HG02678 (cell line): ENCODE results near the gene KRTAP5-6.

Experiments used
- ATAC-seq: cut with Tn5 transposase; IDR thresholded peaks from one replicate; pipeline ENCODE4 v1.9.1; 2021; ENCODE audit warnings: mild to moderate bottlenecking, moderate library complexity; ENCODE audit not compliant: unreplicated experiment

Gene KRTAP5-6

DNA sequence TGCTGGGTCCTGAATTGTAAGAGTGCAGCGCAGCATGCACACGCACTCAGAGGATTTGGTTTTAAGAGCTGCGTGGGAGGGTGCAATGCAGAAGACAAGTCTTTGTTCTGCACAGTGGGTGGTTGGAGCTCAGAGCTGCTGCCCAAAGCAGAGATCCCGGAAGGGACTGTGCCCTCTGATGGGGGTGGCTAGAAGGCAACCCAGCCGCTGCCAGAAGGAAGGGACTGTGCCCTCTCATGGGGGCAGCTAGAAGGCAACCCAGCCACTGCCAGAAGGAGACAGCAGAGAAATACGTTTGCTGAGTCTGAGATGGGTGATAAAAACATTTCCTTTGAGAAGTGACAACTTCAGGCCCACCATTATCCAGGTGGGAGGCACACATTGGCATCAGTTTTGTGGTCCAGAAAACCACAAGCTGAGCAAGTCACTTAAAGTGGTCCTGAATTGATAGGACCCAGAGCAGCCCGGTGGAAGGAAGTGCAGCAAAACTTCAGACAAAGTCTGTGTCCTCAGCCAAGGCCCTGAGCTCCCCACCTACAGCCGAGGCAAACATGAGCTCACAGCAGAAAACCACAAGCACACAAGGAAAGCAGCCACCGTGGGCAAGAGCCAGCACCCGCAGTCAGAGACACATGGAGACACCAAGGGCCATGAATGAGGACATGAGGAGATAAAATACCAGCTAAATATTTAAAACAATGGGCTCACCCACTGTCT lies 4.3 kb downstream of the KRTAP5-6 start:
- ATAC-seq: no peak

DNA sequence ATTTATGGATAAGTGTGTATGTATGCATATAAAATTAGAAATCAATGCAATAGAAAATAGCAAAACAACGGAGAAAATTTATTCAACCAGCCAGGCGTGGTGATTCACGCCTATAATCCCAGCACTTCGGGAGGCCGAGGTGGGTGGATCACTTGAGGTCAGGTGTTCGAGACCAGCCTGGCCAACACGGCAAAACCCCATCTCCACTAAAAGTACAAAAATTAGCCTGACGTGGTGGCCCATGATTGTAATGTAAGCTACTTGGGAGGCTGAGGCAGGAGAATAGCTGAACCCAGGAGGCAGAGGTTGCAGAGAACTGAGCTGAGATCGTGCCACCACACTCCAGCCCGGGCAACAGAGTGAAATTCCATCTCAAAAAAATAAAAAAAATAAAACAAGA lies 5.5 kb downstream of the KRTAP5-6 start:
- no peak for ATAC-seq

DNA sequence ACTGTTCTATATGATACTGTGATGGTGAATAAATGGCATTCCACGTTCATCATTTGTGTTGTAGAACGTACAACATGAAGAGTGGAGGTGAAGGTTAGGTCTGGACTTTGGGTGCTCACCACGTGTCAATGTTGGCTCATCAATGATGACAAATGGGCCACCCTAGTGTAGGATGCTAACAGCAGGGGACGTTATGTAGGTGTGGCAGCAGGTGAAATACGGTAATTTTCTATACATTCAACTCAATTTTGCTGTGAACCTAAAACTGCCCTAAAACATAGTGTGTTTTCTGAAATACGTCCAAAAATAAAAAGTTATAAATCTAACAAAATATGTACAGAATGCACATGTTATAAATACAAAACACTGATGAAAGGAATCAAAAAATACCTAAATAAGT lies 6.2 kb downstream of the KRTAP5-6 start:
- ATAC-seq: no peak

DNA sequence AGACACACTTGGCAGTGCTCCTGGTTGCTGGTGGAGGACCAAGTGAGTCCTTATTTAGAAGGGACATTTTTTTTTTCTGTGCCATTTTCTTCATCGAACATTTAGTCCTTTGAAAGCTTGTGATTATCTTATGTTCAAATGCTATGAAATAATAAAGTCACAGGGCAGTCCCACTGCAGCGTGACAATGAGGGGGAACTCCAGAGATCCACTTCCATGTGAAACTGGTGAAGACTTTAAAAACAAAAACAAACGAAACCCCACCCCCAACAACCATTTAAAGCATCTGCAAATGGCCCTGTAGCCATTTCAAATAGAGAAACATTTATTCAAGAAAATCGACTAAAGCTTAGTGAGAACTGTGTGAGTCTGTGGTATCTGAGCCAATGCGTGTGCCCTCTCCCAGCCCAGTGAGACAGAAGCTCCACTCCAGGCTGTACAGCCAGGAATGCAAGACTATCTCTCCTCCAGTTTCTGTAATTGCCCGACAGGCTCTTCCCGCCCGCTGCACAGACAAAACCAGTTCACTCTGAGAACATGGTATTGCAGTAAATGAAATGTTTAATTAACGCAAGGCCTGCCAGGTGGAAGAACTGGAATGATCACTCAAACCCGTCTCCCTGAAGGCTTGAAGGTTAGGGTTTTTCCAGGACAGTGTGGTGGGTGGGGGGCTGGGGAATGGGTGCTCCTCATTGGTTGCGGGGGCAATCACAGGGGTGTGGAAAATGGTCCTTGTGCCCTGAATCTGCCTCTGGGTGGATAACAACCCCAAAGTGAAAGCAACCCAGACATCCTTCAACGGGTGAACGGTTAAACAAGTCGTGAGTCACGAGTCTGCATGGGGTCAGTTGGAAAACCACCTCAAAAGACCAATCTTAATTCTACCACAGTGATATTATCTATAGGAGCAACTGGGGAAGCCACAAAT lies 8.4 kb downstream of the KRTAP5-6 start:
- no peak for ATAC-seq

DNA sequence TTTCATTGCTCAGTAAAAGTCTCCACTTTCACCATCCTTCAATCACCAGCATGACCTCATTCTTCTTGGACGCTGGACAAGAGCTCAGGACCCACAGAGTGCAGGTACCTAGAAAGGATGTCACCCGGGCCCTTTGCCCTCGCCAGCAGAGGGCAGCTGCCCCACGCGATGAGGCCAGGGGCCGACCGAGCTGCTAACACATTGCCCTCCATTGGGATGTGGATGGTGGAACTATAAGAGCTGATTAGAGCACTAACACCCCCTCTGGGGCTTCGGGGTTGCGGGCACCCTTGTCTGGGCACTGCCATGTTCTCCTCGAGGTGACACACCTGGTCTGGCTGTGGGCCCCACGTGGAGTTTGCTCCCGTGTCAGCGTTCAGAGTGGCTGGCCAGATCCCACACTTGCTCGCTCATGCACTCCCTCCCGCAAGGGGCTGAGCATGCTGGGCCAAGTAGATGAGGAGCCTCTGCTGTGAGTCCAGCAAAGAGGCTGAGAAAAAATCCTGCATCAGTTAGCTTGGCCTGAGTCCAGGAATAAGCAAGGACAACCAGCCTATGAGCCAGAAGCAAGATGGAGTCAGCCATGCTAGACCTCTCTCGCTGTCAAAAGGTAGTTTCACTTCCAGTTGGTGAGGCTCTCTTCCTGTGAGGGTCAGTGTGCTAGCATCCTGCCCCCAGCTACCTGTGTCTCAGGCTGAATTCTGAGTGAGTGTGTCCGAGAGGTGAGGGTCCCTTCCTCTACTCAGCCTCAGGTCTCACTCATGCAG lies 9.8 kb downstream of the KRTAP5-6 start:
- no peak for ATAC-seq

DNA sequence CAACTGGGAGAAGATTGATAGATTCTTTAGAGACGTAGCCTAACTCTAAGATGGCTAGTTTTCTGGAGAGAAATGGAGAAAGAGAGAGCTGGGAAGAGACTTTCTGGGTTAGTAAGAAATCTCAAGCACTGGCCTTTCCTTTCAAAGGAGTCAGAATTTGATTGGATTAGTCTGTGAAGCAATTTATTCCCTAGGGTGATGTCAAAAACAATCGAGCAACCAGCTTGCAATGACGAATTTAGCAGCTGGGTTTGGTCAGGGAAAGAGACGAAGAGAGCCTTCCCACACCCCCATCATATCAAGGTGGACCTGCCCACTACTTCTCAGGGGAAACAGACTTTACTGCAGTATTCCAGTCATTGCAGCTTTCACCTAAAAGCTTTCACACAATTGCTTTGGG lies 10.8 kb downstream of the KRTAP5-6 start:
- ATAC-seq: no peak

DNA sequence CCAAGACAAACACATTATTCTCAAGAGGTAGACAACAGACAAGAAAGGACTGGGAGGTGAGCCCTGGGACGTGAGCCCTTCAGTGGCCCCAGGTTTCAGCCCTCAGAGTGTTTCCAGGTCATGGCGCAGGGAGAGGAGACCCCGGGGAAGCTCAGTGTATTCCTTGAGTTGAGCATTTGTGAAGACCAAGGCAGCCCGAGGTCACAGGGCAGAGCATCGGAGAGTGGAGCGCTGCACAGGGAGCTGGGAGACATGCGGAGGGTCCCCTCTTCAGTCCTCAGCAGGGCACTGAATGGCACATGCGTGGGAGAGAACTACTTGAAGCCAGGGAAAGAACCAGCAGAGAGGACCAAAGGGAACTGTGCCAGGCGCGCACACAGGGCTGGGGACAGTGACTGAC lies 11.7 kb downstream of the KRTAP5-6 start:
- ATAC-seq: no peak

DNA sequence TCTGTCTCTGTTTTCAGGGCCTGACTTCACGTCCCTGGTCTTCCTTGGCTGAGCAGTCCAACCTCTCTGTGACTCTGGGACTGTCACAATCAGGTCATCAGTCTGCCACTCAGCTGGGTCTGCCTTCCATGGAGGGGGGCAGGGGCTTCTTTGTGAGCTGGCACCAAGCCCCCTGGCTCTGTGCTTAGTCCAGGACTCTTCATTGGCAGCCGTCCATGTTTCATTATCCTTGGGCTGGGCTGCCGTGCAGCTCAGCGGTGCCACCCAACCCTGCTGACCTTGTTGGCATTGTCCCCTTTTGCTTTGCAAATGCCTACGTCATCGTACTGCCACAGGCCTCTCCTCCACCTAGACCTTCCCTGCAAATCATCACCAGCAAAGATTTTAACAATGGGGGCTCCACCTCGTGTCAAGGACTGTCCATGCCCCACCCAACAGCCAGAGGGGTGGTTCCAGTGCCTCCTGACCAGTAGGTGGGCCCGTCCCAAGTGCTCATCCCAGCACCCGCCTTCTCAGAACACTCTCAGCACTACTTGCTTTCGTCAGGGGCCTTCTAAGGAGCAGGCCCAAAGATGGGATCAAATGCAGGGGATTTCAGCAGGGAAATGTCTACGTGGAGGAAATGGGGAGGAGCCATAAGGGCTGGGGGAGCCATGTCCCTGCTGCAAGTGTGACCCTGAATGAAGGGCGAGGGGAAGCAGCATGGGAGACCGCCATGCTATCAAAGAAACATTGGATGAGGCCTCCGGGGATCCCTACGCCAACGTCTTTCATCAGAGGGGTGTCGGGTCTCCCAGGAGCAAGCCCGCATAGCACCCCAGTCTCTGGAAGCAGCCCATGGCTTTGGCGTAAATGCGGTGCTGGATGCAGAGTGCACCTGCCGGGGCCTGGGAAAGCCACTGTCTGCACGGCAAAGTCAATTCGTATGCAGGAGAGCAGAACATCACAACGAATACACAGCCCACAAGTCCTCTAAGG lies 18.2 kb downstream of the KRTAP5-6 start:
- no peak for ATAC-seq

DNA sequence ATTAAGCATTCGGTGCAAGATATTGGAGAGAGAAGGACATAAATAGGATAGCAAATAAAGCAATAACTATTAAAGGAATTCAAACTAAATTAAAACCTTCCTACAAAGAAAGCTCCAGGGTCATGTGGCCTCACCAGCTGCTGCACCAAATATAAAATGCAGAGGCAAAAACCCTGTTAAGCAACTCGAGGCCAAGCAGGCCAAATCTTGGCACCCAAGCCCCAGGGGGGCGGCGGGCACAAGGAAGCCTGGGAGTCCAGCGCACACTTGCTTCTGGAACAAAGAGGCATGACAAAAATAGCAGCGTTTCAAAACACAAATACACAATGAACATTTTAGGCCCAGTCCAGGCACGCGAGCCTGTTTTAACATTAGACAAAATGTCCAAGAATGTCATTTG lies 20.8 kb downstream of the KRTAP5-6 start:
- ATAC-seq: no peak

DNA sequence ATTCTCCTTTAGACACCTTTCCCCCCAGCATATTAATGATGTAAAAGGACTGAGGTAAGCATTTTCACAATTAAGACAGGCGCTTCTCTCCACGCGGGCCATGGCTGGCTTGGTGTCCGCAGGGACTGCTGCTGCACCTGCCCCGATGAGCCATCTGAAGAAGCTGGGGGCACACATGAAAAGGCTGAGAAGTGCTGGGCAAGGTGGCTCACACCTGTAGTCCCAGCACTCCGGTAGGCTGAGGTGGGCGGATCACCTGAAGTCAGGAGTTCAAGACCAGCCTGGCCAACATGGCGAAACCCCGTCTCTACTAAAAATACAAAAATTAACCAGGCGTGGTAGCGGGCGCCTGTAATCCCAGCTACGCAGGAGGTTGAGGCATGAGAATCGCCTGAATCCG lies 21.3 kb downstream of the KRTAP5-6 start:
- no peak for ATAC-seq

DNA sequence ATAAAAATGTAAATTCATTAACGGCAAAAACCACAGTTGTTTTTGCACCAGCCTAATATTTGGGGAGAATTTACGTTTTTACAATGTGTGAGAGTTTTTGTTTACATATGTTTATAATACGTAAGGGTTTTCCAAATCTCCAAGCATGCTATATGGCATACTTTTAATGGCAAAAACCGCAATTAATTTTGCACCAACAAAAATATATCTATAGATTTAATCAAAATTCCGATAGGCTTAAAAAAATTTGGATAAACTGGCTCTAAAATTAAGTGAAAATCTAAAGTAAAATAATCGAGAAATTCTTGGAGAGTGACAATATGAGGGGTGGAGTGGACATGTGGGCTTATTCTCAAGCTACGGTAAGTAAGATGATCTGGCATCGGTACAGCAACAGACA lies 22.8 kb downstream of the KRTAP5-6 start:
- ATAC-seq: no peak

DNA sequence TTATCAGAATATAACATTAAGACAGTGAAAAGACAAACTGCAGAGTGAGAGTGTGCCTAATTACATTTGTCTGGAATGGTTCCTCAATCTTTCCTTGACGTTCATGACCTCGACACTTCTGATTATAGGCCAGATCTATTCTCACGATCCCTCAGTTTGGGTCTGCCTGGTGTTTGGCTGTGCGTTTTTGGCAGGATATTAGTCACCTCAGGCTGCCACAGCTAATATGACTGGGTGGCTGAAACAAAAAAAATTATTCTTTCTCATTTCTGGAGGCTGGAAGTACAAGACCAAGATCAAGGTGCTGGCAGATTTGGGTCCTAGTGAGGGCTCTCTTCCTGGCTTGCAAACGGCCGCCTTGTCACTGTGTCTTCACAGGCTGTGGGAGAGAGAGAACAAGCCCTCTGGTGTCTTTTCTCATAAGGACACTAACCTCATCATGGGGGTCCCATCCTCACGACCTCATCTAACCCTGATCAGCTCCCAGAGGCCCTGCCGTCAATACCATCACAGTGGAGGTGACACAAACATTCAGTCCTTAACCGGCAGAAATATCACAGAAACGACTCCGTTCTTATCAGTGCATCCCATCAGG lies 30.2 kb downstream of the KRTAP5-6 start:
- ATAC-seq: no peak

DNA sequence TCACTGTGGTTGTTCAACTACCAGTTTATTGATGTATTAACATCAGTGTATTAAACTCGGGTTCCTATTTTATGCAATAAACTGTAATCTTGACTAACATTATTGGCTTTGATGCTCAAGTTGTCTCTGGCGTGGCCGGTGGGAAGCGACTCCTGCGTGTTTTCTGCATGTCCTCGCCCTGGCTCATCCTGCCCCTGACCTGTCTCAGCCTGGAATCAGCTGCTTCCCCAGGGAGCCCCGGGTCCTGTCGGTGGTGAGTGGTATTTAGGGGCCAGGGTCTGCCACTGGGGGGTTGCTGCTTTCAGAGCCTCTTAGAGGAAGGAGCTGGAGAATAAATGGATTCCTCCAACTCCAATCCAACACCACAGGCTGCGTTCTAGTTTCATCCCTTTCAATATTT lies 30.9 kb downstream of the KRTAP5-6 start:
- ATAC-seq: no peak

DNA sequence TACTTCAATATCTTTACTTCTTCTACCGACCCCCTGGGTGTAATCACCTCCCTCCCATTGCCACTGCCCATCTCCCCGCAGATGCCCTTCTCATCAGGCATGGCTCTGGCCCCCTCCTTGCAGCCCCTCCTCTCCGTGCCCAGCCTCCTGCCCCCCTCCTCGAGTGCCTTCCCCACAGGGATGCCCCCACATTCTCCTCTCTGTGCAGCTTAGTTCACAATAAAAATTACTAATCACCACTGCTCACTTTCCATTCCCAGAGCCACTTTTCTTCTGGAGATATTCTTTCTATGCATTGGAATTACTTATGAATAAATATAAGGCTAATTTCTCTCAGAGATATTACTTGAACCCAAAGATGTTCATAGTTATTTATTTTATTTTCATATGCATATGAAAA lies 31.3 kb downstream of the KRTAP5-6 start:
- ATAC-seq: no peak

DNA sequence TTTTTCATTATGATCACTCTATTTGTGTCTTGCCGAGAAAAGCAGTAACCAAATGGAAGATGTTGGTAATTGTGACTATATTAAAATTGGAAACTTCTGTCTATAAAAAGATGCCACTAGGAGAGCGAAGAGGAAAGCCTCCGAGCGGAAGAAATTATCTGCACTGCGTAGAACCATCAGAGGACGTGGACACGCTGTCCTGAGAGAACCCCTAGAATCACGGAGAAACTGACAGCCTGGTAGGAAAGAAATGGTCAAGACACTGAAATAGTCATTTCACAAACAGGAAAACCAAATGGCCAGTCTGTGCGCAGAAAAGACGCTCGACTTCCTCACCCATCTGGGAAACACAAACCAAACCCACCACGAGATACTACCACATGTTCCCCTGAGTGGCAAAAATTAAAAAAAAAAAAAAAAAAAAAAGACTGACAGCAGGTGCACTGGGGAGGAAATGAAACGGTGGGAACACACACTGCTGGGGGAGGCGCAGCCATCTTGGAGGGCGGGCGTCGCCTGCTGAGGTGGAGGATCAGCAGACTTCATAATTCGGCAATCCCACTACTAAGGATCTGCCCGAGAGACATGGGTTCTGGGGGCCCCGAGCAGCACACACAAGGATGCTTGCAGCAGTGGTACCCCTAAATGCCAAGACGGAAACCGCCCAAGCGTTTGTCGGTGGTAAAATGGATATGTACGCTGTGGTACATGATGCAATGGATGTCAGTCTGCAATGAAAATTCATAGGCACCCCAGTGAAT lies 32.1 kb downstream of the KRTAP5-6 start:
- ATAC-seq: no peak

DNA sequence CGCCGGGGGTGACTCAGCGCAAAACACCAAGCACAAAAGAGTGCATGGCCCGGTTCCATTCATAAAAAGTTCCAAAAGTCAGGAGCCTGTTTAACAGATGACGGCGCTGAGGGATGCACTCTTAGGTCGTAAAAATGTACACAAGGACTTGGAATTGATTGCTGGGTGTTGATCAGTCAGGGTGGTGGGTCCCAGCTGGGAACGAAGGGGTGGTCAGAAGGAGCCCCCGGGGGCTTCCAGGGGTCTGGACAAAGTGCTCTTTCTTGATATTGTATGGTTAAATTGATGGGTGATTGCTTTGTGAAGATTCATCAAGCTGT lies 32.7 kb downstream of the KRTAP5-6 start:
- no peak for ATAC-seq

DNA sequence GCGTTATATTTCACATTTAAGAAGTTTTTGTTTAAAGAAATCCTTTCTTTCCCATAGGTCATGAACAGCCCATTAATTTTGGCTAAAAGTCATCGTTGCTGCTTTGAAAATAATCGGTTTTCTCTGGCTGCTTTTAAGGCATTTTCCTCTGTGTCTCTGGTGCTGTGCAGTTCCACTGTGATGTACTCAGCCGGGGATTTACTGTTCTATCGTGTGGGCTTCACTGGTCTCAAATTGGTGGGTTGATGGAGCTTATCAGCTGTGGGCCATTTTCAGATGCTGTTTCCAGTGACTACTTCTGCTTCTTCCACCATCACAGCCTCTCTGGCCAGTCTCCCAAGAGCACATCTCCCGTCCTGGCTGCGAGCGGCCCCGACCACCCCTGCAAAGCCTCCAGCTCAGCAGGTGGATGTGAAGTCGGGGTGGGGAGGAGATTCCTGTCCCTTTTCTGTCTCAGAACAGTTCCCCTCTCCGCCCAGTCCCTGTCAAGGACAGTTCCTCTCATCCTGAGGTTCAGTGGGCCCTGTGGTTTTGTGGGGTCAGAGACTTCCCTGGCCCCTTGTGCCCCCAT lies 33.1 kb downstream of the KRTAP5-6 start:
- no peak for ATAC-seq

DNA sequence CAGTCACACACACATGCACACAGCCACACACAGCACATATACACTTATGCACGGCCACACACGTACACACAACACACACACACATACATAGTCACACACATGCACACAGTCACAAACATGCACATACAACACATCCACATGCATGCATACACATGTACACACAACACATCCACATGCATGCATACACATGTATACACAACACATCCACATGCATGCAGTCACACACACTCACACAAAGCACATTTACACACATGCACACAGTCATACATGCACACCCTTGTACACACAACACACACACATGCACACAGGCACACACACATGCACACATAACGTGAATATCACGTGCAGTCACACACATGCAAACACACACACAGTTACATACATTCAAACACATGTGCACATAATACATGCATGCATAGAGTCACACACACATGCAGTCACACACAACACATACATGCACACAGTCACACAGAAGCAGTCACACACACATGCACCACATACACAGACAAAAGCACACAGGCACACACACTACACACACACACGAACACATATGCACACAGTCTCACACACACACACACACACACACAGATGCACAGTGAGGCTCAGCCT lies 34.6 kb downstream of the KRTAP5-6 start:
- no peak for ATAC-seq
